Dermis blood vessel endothelial cell (primary cell): ENCODE data around the gene NINJ2. TPM values are rescaled to one million over a fixed set of nuclear protein-coding genes. Genes with fewer than 3 reads are reported as not detected.
"Not testable (repeated sequence)": the region's sequence is repeated elsewhere in the genome, so short reads cannot be mapped to it uniquely, and the experiment has no call there.

Experiments used
- DNase-seq: peaks from one replicate; pipeline ENCODE4 v3.0.0; 2010
- total RNA-seq: library from RNA; depleted of rRNA; stranded (reverse); fragments of >200 nt; gene quantifications from 2 replicates; pipeline ENCODE4 v1.2.3, GENCODE V29; 2014

NINJ2 gene
- total RNA-seq, 1 donor from 2014 or later, result 1.2 TPM

- DNase-seq, result peak; percentile 50
These were observed 23.3 kb downstream of the NINJ2 start for GRCh38 chr12:639988-640387.

GRCh38 chr12:639566-639965 is 23.7 kb downstream of the NINJ2 start:
- no peak for DNase-seq

- DNase-seq, result peak; percentile 39
These were observed 24.2 kb downstream of the NINJ2 start for GRCh38 chr12:638953-639557.

- no peak for DNase-seq
These were observed 26.6 kb downstream of the NINJ2 start for GRCh38 chr12:636632-637031.

GRCh38 chr12:633731-634130 is 29.5 kb downstream of the NINJ2 start:
- DNase-seq, result no peak

GRCh38 chr12:632102-632696 is 31.0 kb downstream of the NINJ2 start:
- DNase-seq, result peak; percentile 85

- peak; percentile 51 for DNase-seq
These were observed 32.3 kb downstream of the NINJ2 start for GRCh38 chr12:630656-631632.

- not testable (repeated sequence) for DNase-seq
These were observed 34.5 kb downstream of the NINJ2 start for GRCh38 chr12:628742-629078.

- no peak for DNase-seq
These were observed 35.1 kb downstream of the NINJ2 start for GRCh38 chr12:627863-628741.

GRCh38 chr12:627285-627684 is 36.0 kb downstream of the NINJ2 start:
- no peak for DNase-seq

- no peak for DNase-seq
These were observed 37.2 kb downstream of the NINJ2 start for GRCh38 chr12:625998-626397.

GRCh38 chr12:623865-624372 is 39.3 kb downstream of the NINJ2 start:
- no peak for DNase-seq

- DNase-seq, result no peak
These were observed 39.9 kb downstream of the NINJ2 start for GRCh38 chr12:623172-623864.

GRCh38 chr12:622416-622815 is 40.8 kb downstream of the NINJ2 start:
- DNase-seq, result peak; percentile 93

GRCh38 chr12:619346-619745 is 43.9 kb downstream of the NINJ2 start:
- no peak for DNase-seq

- no peak for DNase-seq
These were observed 44.6 kb downstream of the NINJ2 start for GRCh38 chr12:618605-619004.

- DNase-seq, result no peak
These were observed 45.8 kb downstream of the NINJ2 start for GRCh38 chr12:617304-617915.

- DNase-seq, result peak; percentile 82
These were observed 47.6 kb downstream of the NINJ2 start for GRCh38 chr12:615620-616019.

- DNase-seq, result peak; percentile 60
These were observed 48.8 kb downstream of the NINJ2 start for GRCh38 chr12:614411-614970.

GRCh38 chr12:613996-614395 is 49.2 kb downstream of the NINJ2 start:
- DNase-seq, result no peak

GRCh38 chr12:612886-613285 is 50.4 kb downstream of the NINJ2 start:
- no peak for DNase-seq
